Right hindlimb (tissue), 1 donor: ENCODE results near the gene OR4A16.

ENCODE experiments used
- DNase-seq: peaks from one replicate; pipeline ENCODE4 v3.0.0-alpha.2; 2018

The OR4A16 gene, protein sequence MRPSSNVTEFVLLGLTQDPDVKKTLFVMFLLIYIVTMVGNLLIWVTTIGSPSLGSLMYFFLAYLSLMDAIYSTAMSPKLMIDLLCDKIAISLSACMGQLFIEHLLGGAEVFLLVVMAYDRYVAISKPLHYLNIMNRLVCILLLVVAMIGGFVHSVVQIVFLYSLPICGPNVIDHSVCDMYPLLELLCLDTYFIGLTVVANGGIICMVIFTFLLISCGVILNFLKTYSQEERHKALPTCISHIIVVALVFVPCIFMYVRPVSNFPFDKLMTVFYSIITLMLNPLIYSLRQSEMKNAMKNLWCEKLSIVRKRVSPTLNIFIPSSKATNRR

GRCh38 chr11:55342901-55343300 lies at the start of gene OR4A16:
OR4A16 (plus strand) TSS chr11:55343201; CDS start chr11:55343201, 0 bp downstream.
- no peak for DNase-seq

GRCh38 chr11:55324500-55324899 lies 18.5 kb upstream of the OR4A16 start:
- no peak for DNase-seq

GRCh38 chr11:55345306-55345705 lies 2.3 kb downstream of the OR4A16 start:
- no peak for DNase-seq

GRCh38 chr11:55349032-55349431 lies 6.0 kb downstream of the OR4A16 start:
- no peak for DNase-seq

- no peak for DNase-seq
These were observed 14.7 kb downstream of the OR4A16 start for GRCh38 chr11:55357560-55358184.

GRCh38 chr11:55367674-55368073 lies 24.7 kb downstream of the OR4A16 start, which contains the start of gene OR4A15:
OR4A15 (plus strand) TSS chr11:55367974; CDS start chr11:55367974, 0 bp downstream.
- DNase-seq = no peak
